Liver (tissue), 9 donors: Measurements from ENCODE around the gene BLTP1. TPM values are rescaled to one million over a fixed set of nuclear protein-coding genes. Genes with fewer than 3 reads are reported as not detected.

ENCODE experiments used
- DNase-seq: peaks from one replicate; pipeline ENCODE4 v3.0.0-alpha.2; 2017; ENCODE audit warnings: low spot score
- H3K27ac ChIP-seq, 2 donors: one replicate each; pipeline ENCODE4 v1.7.0; 2013; ENCODE audit warnings: inconsistent platforms in 2 of 2, low read length in 2 of 2, control low read depth in 1 of 2, low read depth in 1 of 2, mild to moderate bottlenecking in 1 of 2
- H3K27me3 ChIP-seq, 4 donors: one replicate each; pipeline versions ENCODE4 v1.6.1 to v1.7.0; 2013; ENCODE audit warnings: low read length in 3 of 4, inconsistent platforms in 1 of 4, mild to moderate bottlenecking in 1 of 4, moderate library complexity in 1 of 4; ENCODE audit not compliant: control insufficient read depth in 4 of 4, insufficient read depth in 4 of 4
- H3K36me3 ChIP-seq, 4 donors: one replicate each; pipeline versions ENCODE4 v1.6.1 to v1.7.0; 2013; ENCODE audit warnings: low read length in 3 of 4, mild to moderate bottlenecking in 3 of 4, low read depth in 1 of 4, moderate library complexity in 1 of 4; ENCODE audit not compliant: control insufficient read depth in 4 of 4, insufficient read depth in 3 of 4
- H3K4me1 ChIP-seq, 4 donors: one replicate each; pipeline versions ENCODE4 v1.6.1 to v1.7.0; 2013; ENCODE audit warnings: low read length in 3 of 4, mild to moderate bottlenecking in 3 of 4, moderate library complexity in 1 of 4; ENCODE audit not compliant: control insufficient read depth in 4 of 4, insufficient read depth in 4 of 4
- H3K4me3 ChIP-seq, 3 donors: one replicate each; pipeline versions ENCODE4 v1.6.1 to v1.7.0; 2013; ENCODE audit warnings: low read length in 3 of 3, control low read depth in 1 of 3, low read depth in 1 of 3, mild to moderate bottlenecking in 1 of 3
- H3K9ac ChIP-seq, 2 donors: one replicate each; pipeline ENCODE4 v1.7.0; 2013; ENCODE audit warnings: low read length in 2 of 2, mild to moderate bottlenecking in 2 of 2, moderate library complexity in 2 of 2, control low read depth in 1 of 2, low read depth in 1 of 2
- H3K9me3 ChIP-seq, 4 donors: one replicate each; pipeline versions ENCODE4 v1.6.1 to v1.7.0; 2013; ENCODE audit warnings: low read length in 3 of 4; ENCODE audit not compliant: control insufficient read depth in 4 of 4
- CTCF ChIP-seq: fragments of 150-350 bp; IDR thresholded peaks from 2 replicates; pipeline ENCODE4 v1.5.1; 2017; ENCODE audit warnings: improper control_type of control experiment, low read depth, low read length; ENCODE audit not compliant: missing input control
- EGR1 ChIP-seq, 2 donors: IDR thresholded peaks; 2 replicates each; pipeline ENCODE4 v1.6.1; 2016 to 2018; ENCODE audit warnings: antibody characterized with exemption in 2 of 2, low read depth in 2 of 2
- FOXA1 ChIP-seq: IDR thresholded peaks from 2 replicates; pipeline ENCODE4 v1.6.1; 2016; ENCODE audit warnings: antibody characterized with exemption
- FOXA2 ChIP-seq: IDR thresholded peaks from 2 replicates; pipeline ENCODE4 v1.6.1; 2016; ENCODE audit warnings: antibody characterized with exemption
- GABPA ChIP-seq, 2 donors: IDR thresholded peaks in 1 of 2; conservative IDR thresholded peaks in 1 of 2; 2 replicates each; pipeline ENCODE4 v1.6.1; 2016; ENCODE audit warnings: antibody characterized with exemption in 2 of 2, mild to moderate bottlenecking in 1 of 2, moderate library complexity in 1 of 2
- HNF4A ChIP-seq, 2 donors: conservative IDR thresholded peaks; 2 replicates each; pipeline ENCODE4 v1.6.1; 2016; ENCODE audit warnings: antibody characterized with exemption in 2 of 2, mild to moderate bottlenecking in 2 of 2
- HNF4G ChIP-seq: IDR thresholded peaks from 2 replicates; pipeline ENCODE4 v1.6.1; 2016; ENCODE audit warnings: antibody characterized with exemption
- JUND ChIP-seq, 2 donors: IDR thresholded peaks; 2 replicates each; pipeline ENCODE4 v1.6.1; 2016; ENCODE audit warnings: antibody characterized with exemption in 2 of 2
- NR2F2 ChIP-seq: IDR thresholded peaks from 2 replicates; pipeline ENCODE4 v1.6.1; 2016; ENCODE audit warnings: antibody characterized with exemption
- RAD21 ChIP-seq, 2 donors: IDR thresholded peaks; 2 replicates each; pipeline ENCODE4 v1.6.1; 2016; ENCODE audit warnings: antibody characterized with exemption in 2 of 2, mild to moderate bottlenecking in 2 of 2
- RXRA ChIP-seq, 2 donors: IDR thresholded peaks; 2 replicates each; pipeline ENCODE4 v1.6.1; 2017 to 2018; ENCODE audit warnings: antibody characterized with exemption in 2 of 2, mild to moderate bottlenecking in 1 of 2
- SP1 ChIP-seq: IDR thresholded peaks from 2 replicates; pipeline ENCODE4 v1.6.1; 2018; ENCODE audit warnings: antibody characterized with exemption, mild to moderate bottlenecking
- TAF1 ChIP-seq: conservative IDR thresholded peaks from 2 replicates; pipeline ENCODE4 v1.6.1; 2016; ENCODE audit warnings: antibody characterized with exemption, mild to moderate bottlenecking
- YY1 ChIP-seq: IDR thresholded peaks from 2 replicates; pipeline ENCODE4 v1.6.1; 2016; ENCODE audit warnings: antibody characterized with exemption, mild to moderate bottlenecking
- WGBS: extraction: QIAGEN DNeasy Blood & Tissue Kit; methylation state at CpG from one replicate; pipeline ENCODE4 v1.1.7; 2013; 5-methylcytosine and 5-hydroxymethylcytosine counted together
- polyA plus RNA-seq, 2 donors: library from polyadenylated mRNA; stranded (reverse) in 1 of 2; unstranded in 1 of 2; fragments of 200-250 nt in 1 of 2; fragments of >200 nt in 1 of 2; fragmentation: Nextera tagmentation in 1 of 2; extraction: Ambion mirVana in 1 of 2; gene quantifications; one replicate each; pipeline versions ENCODE4 v1.2.1 to v1.2.3, GENCODE V29; 2013 to 2015
- total RNA-seq, 2 donors: library from RNA; depleted of rRNA; stranded (reverse); fragments of >200 nt; gene quantifications; one replicate each; pipeline ENCODE4 v1.2.3, GENCODE V29; 2014
- TF ChIP-seq, protein P1 (sequence below): IDR thresholded peaks from 2 replicates; pipeline ENCODE4 v1.6.1; 2016; ENCODE audit warnings: antibody characterized with exemption
- TF ChIP-seq, protein P2 (sequence below): IDR thresholded peaks from 2 replicates; pipeline ENCODE4 v1.6.1; 2016; ENCODE audit warnings: antibody characterized with exemption
- TF ChIP-seq, protein P3 (sequence below): IDR thresholded peaks from 2 replicates; pipeline ENCODE4 v1.6.1; 2016; ENCODE audit warnings: antibody characterized with exemption, mild to moderate bottlenecking
- donor health status: healthy.
- donor health status: healthy.
- donor health status: healthy.
- donor health status: healthy.
- donor health status: healthy.

BLTP1 gene
- total and polyA plus RNA-seq, 4 donors, result 10.6 to 70.9 (median 25.3) TPM

GRCh38 chr4:122142687-122143086 is 9.4 kb upstream of the BLTP1 start:
- H3K4me1 ChIP-seq, result no peaks in the 10 kb centered on the region
- no peak for DNase-seq
- no peaks in the 10 kb centered on the region for H3K36me3 ChIP-seq
- peaks cover 0 to 4% (median 0%) of the 10 kb centered on the region in 4 donors for H3K27me3 ChIP-seq
- TF ChIP-seq, protein P1, sequence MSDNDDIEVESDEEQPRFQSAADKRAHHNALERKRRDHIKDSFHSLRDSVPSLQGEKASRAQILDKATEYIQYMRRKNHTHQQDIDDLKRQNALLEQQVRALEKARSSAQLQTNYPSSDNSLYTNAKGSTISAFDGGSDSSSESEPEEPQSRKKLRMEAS, result no peak
- TF ChIP-seq JUND (IDR thresholded peaks at IDR 0.05) (no peak), FOXA2 (no peak), HNF4A (conservative IDR thresholded peaks at IDR 0.05) (no peak), EGR1 (IDR thresholded peaks at IDR 0.05; ENCODE audit: low read depth in 2 of 2) (no peak), YY1 (no peak), TAF1 (no peak), NR2F2 (no peak), RAD21 (IDR thresholded peaks at IDR 0.05) (no peak), CTCF (no peak), GABPA (IDR thresholded peaks at IDR 0.05 in 1 of 2, conservative IDR thresholded peaks at IDR 0.05 in 1 of 2) (no peak)
- TF ChIP-seq, protein P2, sequence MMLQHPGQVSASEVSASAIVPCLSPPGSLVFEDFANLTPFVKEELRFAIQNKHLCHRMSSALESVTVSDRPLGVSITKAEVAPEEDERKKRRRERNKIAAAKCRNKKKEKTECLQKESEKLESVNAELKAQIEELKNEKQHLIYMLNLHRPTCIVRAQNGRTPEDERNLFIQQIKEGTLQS, result no peak
- TF ChIP-seq, protein P3, sequence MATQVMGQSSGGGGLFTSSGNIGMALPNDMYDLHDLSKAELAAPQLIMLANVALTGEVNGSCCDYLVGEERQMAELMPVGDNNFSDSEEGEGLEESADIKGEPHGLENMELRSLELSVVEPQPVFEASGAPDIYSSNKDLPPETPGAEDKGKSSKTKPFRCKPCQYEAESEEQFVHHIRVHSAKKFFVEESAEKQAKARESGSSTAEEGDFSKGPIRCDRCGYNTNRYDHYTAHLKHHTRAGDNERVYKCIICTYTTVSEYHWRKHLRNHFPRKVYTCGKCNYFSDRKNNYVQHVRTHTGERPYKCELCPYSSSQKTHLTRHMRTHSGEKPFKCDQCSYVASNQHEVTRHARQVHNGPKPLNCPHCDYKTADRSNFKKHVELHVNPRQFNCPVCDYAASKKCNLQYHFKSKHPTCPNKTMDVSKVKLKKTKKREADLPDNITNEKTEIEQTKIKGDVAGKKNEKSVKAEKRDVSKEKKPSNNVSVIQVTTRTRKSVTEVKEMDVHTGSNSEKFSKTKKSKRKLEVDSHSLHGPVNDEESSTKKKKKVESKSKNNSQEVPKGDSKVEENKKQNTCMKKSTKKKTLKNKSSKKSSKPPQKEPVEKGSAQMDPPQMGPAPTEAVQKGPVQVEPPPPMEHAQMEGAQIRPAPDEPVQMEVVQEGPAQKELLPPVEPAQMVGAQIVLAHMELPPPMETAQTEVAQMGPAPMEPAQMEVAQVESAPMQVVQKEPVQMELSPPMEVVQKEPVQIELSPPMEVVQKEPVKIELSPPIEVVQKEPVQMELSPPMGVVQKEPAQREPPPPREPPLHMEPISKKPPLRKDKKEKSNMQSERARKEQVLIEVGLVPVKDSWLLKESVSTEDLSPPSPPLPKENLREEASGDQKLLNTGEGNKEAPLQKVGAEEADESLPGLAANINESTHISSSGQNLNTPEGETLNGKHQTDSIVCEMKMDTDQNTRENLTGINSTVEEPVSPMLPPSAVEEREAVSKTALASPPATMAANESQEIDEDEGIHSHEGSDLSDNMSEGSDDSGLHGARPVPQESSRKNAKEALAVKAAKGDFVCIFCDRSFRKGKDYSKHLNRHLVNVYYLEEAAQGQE, result no peak
- no peaks in the 10 kb centered on the region for H3K9me3 ChIP-seq
- no peak overlapping the region for H3K9ac ChIP-seq
- H3K4me3 ChIP-seq, result no peak overlapping the region
- no peak overlapping the region for H3K27ac ChIP-seq
- WGBS, result 80% methylated on average over 1 of the region's 1 CpG

DNA sequence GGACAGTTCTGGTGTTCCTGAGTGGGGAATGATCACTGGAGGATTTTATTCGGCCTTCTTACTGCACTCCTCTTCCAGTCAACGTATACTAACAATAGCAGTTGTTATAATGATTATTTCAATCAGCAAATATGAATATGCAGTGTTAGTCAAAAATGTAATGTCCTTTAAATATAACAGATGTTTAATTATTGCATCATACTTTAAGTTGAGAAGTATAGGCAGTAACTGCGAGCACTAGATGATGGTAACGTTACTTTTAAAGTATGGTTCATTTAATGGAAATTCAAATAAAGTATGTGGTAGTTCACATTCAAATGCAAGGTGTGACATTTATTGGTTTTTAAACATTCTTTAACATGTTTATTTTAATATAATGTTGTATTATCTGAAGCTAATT is 5.5 kb upstream of the BLTP1 start:
- H3K36me3 ChIP-seq, result no peaks in the 10 kb centered on the region
- no peak overlapping the region for H3K4me3 ChIP-seq
- TF ChIP-seq RXRA (IDR thresholded peaks at IDR 0.05), result no peak
- no peak for TF ChIP-seq GABPA (IDR thresholded peaks at IDR 0.05 in 1 of 2, conservative IDR thresholded peaks at IDR 0.05 in 1 of 2)
- no peak for TF ChIP-seq HNF4A (conservative IDR thresholded peaks at IDR 0.05)
- no peak for TF ChIP-seq RAD21 (IDR thresholded peaks at IDR 0.05)
- TF ChIP-seq CTCF, result no peak
- TF ChIP-seq FOXA1, result no peak
- TF ChIP-seq JUND (IDR thresholded peaks at IDR 0.05), result no peak
- TF ChIP-seq, protein P1, result no peak
- no peak for TF ChIP-seq EGR1 (IDR thresholded peaks at IDR 0.05; ENCODE audit: low read depth in 2 of 2)
- TF ChIP-seq TAF1, result no peak
- TF ChIP-seq, protein P3, result no peak
- TF ChIP-seq, protein P2, result no peak
- TF ChIP-seq SP1, result no peak
- TF ChIP-seq HNF4G, result no peak
- TF ChIP-seq FOXA2, result no peak
- no peak for TF ChIP-seq NR2F2
- no peak for TF ChIP-seq YY1

More for the DNA sequence above, 5.5 kb upstream of the BLTP1 start:
- DNase-seq, result no peak
- H3K9ac ChIP-seq, result no peak overlapping the region
- no peaks in the 10 kb centered on the region for H3K9me3 ChIP-seq
- WGBS, result 87% methylated on average over 4 of the region's 4 CpGs
- no peak overlapping the region for H3K27ac ChIP-seq
- H3K4me1 ChIP-seq, result peaks cover 0 to 5% (median 4%) of the 10 kb centered on the region in 4 donors
- peaks cover 0 to 4% (median 0%) of the 10 kb centered on the region in 4 donors for H3K27me3 ChIP-seq
